HepG2 (cell line): ENCODE measurements around the gene P2RX6. TPM values are rescaled to one million over a fixed set of nuclear protein-coding genes. Genes with fewer than 3 reads are reported as not detected.

Experiments used
- ATAC-seq: fragments of 200-7000 bp; cut with Tn5 transposase; 3 replicates; pipeline ENCODE4 v1.9.1; 2020; ENCODE audit warnings: mild to moderate bottlenecking, moderate library complexity
- BruUV-seq: library from RNA; stranded (reverse); fragments of 400-500 nt; replicated peaks from 2 replicates; lab custom pipeline; 2021; lab: Mats Ljungman, UMichigan
- CTCF ChIA-PET: fragments of 300-600 bp; formaldehyde crosslinking; extraction: SDS; loops from one replicate; lab custom pipeline; 2021; ENCODE audit warnings: low total read pairs, inconsistent platforms, low intra/inter-chr PET ratio; lab: Yijun Ruan, JAX
- POLR2A ChIA-PET: fragments of 350-600 bp; sonication (Branson Sonifier 250); formaldehyde crosslinking; loops from one replicate; lab custom pipeline; 2020; ENCODE audit warnings: antibody characterized with exemption, inconsistent platforms; lab: Yijun Ruan, JAX
- DNase-seq: peaks from one replicate; pipeline ENCODE4 v3.0.0-alpha.2; 2015; ENCODE audit warnings: low spot score
- FAIRE-seq: peaks from 3 replicates; lab custom pipeline; 2011; peaks lifted over from hg19 to GRCh38; lab: Jason Lieb, UNC
- H2AFZ ChIP-seq: one replicate; pipeline ENCODE4 v1.6.1; 2011; ENCODE audit warnings: low read length, inconsistent platforms
- H3K27ac ChIP-seq: fragments of 300-600 bp; 3 replicates; pipeline ENCODE4 v1.8.0; 2011; ENCODE audit warnings: mixed run types, mild to moderate bottlenecking, mixed read lengths, low read length, inconsistent platforms; ENCODE audit not compliant: insufficient read depth; ENCODE audit errors: extremely low read length
- H3K27me3 ChIP-seq, 2 experiments: fragments of 200-600 bp in 1 of 2; 2 replicates in 1 of 2; 3 replicates in 1 of 2; pipeline versions ENCODE4 v1.6.0 to v1.8.0; 2011; ENCODE audit warnings: low read length in 2 of 2, mild to moderate bottlenecking in 2 of 2, moderate library complexity in 2 of 2, inconsistent platforms in 1 of 2; ENCODE audit not compliant: insufficient read depth in 2 of 2, control insufficient read depth in 1 of 2
- H3K36me3 ChIP-seq, 2 experiments: fragments of 200-600 bp in 1 of 2; replicated peaks in 1 of 2; 2 replicates in 1 of 2; 3 replicates in 1 of 2; pipeline versions ENCODE4 v1.5.1 to v1.8.0; 2011; ENCODE audit warnings: low read length in 2 of 2, inconsistent platforms in 1 of 2; ENCODE audit not compliant: insufficient read depth in 2 of 2, control insufficient read depth in 1 of 2
- H3K4me1 ChIP-seq: 2 replicates; pipeline ENCODE4 v1.5.1; 2012; ENCODE audit warnings: low read length, inconsistent platforms; ENCODE audit not compliant: insufficient read depth
- H3K4me2 ChIP-seq: 2 replicates; pipeline ENCODE4 v1.6.0; 2011; ENCODE audit warnings: low read depth, low read length, inconsistent platforms
- H3K4me3 ChIP-seq, 3 experiments: fragments of 200-600 bp in 1 of 3; sonication (generic), shearing (Covaris generic) in 1 of 3; replicated peaks in 1 of 3; 2 replicates each; pipeline ENCODE4 v1.5.1; 2011 to 2016; ENCODE audit warnings: low read length in 3 of 3, inconsistent platforms in 2 of 3, low read depth in 2 of 3, mild to moderate bottlenecking in 2 of 3, control low read depth in 1 of 3, mixed read lengths in 1 of 3; ENCODE audit not compliant: insufficient read depth in 1 of 3
- H3K79me2 ChIP-seq: one replicate; pipeline ENCODE4 v1.6.1; 2011; ENCODE audit warnings: low read length, inconsistent platforms; ENCODE audit not compliant: insufficient read depth
- H3K9ac ChIP-seq: 2 replicates; pipeline ENCODE4 v1.6.0; 2011; ENCODE audit warnings: mild to moderate bottlenecking, low read depth, low read length, inconsistent platforms; ENCODE audit not compliant: insufficient read depth
- H3K9me3 ChIP-seq: 2 replicates; pipeline ENCODE4 v1.5.1; 2012; ENCODE audit warnings: mild to moderate bottlenecking, low read length
- H4K20me1 ChIP-seq: 2 replicates; pipeline ENCODE4 v1.6.0; 2011; ENCODE audit warnings: inconsistent platforms, mild to moderate bottlenecking, low read length, moderate library complexity; ENCODE audit not compliant: insufficient read depth
- BCL6 ChIP-seq: IDR thresholded peaks from 2 replicates; pipeline ENCODE4 v1.6.1; 2016; ENCODE audit warnings: missing genetic modification reagents, missing compliant biosample characterization
- CBFB ChIP-seq: sonication (generic); formaldehyde crosslinking; IDR thresholded peaks from 2 replicates; pipeline ENCODE4 v1.4.0; 2020; ENCODE audit warnings: missing genetic modification reagents
- ESRRA ChIP-seq: sonication (generic); formaldehyde crosslinking; IDR thresholded peaks from 2 replicates; pipeline ENCODE4 v1.5.1; 2020; ENCODE audit warnings: mild to moderate bottlenecking, low read depth, missing genetic modification reagents
- IRF2 ChIP-seq: IDR thresholded peaks from 2 replicates; pipeline ENCODE4 v1.6.1; 2018; ENCODE audit warnings: missing genetic modification reagents, missing compliant biosample characterization
- KLF9 ChIP-seq: IDR thresholded peaks from 2 replicates; pipeline ENCODE4 v1.6.1; 2016; ENCODE audit warnings: low read depth
- PRDM4 ChIP-seq: sonication (generic); formaldehyde crosslinking; IDR thresholded peaks from 2 replicates; pipeline ENCODE4 v1.9.0; 2021; ENCODE audit warnings: missing genetic modification reagents, borderline replicate concordance
- ZNF260 ChIP-seq: sonication (generic); formaldehyde crosslinking; IDR thresholded peaks from 2 replicates; pipeline ENCODE4 v1.4.0; 2020; ENCODE audit warnings: missing genetic modification reagents, low read depth, mild to moderate bottlenecking, borderline replicate concordance
- ZNF407 ChIP-seq: sonication (generic); formaldehyde crosslinking; IDR thresholded peaks from one replicate; pipeline ENCODE4 v1.5.1; 2020; ENCODE audit warnings: mild to moderate bottlenecking, missing genetic modification reagents; ENCODE audit errors: not compliant biosample characterization
- WGBS: methylation state at CpG from one replicate; pipeline ENCODE4 v1.1.6; 2017; ENCODE audit warnings: low lambda C conversion rate; 5-methylcytosine and 5-hydroxymethylcytosine counted together
- in situ Hi-C: cut with HindIII; loops from 2 replicates; pipeline ENCODE4 v1.10.0; 2017; ENCODE audit warnings: low pct_unique_long_range_greater_than_20kb; ENCODE audit not compliant: extremely low pct_ligation_motif_present
- intact Hi-C: fragments of 100-400 bp; cut with micrococcal nuclease; formaldehyde crosslinking; loops from one replicate; pipeline ENCODE4 v1.10.0; 2022; ENCODE audit not compliant: unreplicated experiment
- polyA plus RNA-seq, 8 experiments: library from polyadenylated mRNA; depleted of rRNA in 3 of 8; stranded (reverse) in 7 of 8; unstranded in 1 of 8; fragments of >200 nt; fragmentation: Illumina TruSeq in 4 of 8; extraction: Trizol in 4 of 8; gene quantifications; 2 replicates each; pipeline versions ENCODE4 v1.2.1 to v1.2.3, GENCODE V29; 2011 to 2016; ENCODE audit warnings: low read depth in 4 of 8, missing spikeins in 1 of 8, mixed read lengths in 1 of 8; ENCODE audit not compliant: insufficient read depth in 1 of 8
- total RNA-seq, 5 experiments: library from RNA; depleted of rRNA; stranded (reverse); fragments of >200 nt; fragmentation: Illumina TruSeq; extraction: Trizol; gene quantifications; 2 replicates each; pipeline ENCODE4 v1.2.3, GENCODE V29; 2016; ENCODE audit warnings: low read depth in 1 of 5

P2RX6 gene
- total and polyA plus RNA-seq, 2 of the 13 experiments (the other 11 are each of a cell fraction or from before 2014, with no cell fraction given) = 0.04 to 0.12 TPM

DNA sequence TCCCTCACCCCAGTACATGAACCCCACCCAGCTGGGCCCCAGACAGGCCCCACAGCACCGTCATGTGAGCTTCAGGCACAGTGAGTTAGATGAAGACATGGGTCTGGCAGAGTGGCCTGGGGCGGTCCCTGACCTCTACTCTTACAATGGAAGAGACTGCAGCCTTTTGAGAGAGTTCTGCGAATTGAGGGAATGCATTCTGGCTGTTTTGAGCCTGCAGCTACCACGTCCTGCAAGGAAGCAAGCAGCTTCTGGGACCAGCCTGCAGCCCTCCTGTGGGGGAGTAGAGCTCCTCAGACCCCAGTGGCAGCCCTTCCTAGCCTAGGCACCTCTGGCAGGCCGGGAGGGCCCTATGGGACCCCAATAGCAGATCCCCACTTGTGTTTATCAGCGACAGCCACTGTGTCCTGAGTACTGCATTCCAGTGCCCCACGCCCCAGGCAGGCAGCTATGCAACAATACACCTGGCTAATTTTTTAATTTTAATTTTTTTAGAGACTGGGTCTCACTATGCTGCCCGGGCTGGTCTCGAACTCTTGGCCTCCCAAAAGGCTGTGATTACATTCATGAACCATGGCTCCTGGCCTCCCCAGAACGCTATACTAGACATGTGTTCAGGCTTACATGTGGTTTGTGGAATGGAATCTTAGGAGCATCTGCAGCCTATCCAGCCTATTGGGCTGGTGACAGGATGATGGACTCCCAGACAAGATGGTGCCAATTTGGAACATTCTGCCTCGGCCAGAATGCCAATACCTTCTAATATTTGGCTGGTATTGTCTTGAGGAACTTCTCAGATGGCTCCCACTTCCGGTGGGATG lies 18.1 kb downstream of the P2RX6 start:
- no peak overlapping the region for H2AFZ ChIP-seq

DNA sequence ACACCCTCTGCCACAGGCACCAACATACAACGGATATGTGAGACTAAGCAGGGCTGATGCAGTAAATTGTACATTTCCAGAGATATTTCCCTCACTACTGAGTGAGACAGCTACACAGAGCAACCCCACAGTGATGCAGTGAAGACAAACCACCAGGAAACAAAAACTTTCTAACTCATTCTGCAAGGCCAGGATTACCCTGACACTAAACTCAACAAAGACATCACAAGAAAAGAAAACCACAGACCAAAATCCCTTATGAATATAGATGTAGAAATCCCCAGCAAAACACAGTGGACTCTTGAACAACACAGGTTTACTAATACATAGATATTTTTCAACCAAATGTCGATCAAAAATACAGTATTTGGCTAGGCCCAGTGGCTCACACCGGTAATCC lies 18.9 kb downstream of the P2RX6 start:
- WGBS = 37% methylated on average over 3 of the region's 3 CpGs
- in situ Hi-C loops (no loop called here), intact Hi-C loops (no loop called here)
- Histone ChIP-seq H3K4me2 (no peak overlapping the region), H3K4me1 (no peaks in the 10 kb centered on the region), H3K9me3 (no peaks in the 10 kb centered on the region), H3K9ac (no peak overlapping the region), H3K27ac (no peak overlapping the region), H3K27me3 (peaks cover 12 to 40% of the 10 kb centered on the region in 2 experiments), H3K79me2 (no peaks in the 10 kb centered on the region), H2AFZ (no peak overlapping the region), H4K20me1 (no peaks in the 10 kb centered on the region), H3K36me3 (no peaks in the 10 kb centered on the region), H3K4me3 (no peak overlapping the region)
- ATAC-seq (no peak), FAIRE-seq (no peak), DNase-seq (no peak)
- CTCF ChIA-PET = no interaction called here
- POLR2A ChIA-PET = no interaction called here
- no TSS peak for BruUV-seq
- TF ChIP-seq CBFB (no peak), BCL6 (no peak), PRDM4 (no peak), ZNF407 (CRISPR knock-in tag) (no peak)

More for the DNA sequence above, 18.1 kb downstream of the P2RX6 start:
- WGBS = 15% methylated on average over 7 of the region's 12 CpGs
- FAIRE-seq (no peak), ATAC-seq (no peak), DNase-seq (no peak)
- H3K9me3 ChIP-seq = no peaks in the 10 kb centered on the region
- POLR2A ChIA-PET = no interaction called here
- no peak overlapping the region for H3K4me3 ChIP-seq
- no peak overlapping the region for H3K27ac ChIP-seq
- H3K4me1 ChIP-seq = no peaks in the 10 kb centered on the region
- peaks cover 13 to 47% of the 10 kb centered on the region in 2 experiments for H3K27me3 ChIP-seq
- intact Hi-C loops = no loop called here
- in situ Hi-C loops = no loop called here
- no peaks in the 10 kb centered on the region for H4K20me1 ChIP-seq
- H3K9ac ChIP-seq = no peak overlapping the region
- H3K4me2 ChIP-seq = no peak overlapping the region
- no peaks in the 10 kb centered on the region for H3K36me3 ChIP-seq
- H3K79me2 ChIP-seq = no peaks in the 10 kb centered on the region
- CTCF ChIA-PET = no interaction called here
- no TSS peak for BruUV-seq
- TF ChIP-seq IRF2 (CRISPR knock-in tag) (no peak), ZNF260 (CRISPR knock-in tag) (no peak), ESRRA (CRISPR knock-in tag) (no peak), KLF9 (CRISPR knock-in tag) (no peak)
